K562 (cell line): ENCODE data around the gene TTC32. TPM values are rescaled to one million over a fixed set of nuclear protein-coding genes. Genes with fewer than 3 reads are reported as not detected.

Source experiments
- ATAC-seq: fragments of 200-7000 bp; cut with Tn5 transposase; 3 replicates; pipeline ENCODE4 v1.9.1; 2020; ENCODE audit warnings: moderate library complexity
- BruUV-seq: library from RNA; stranded (reverse); fragments of 400-500 nt; replicated peaks from 2 replicates; lab custom pipeline; 2021; lab: Mats Ljungman, UMichigan
- CTCF ChIA-PET: fragments of 300-600 bp; formaldehyde crosslinking; extraction: SDS; loops from one replicate; lab custom pipeline; 2021; ENCODE audit warnings: low intra/inter-chr PET ratio; lab: Yijun Ruan, JAX
- POLR2A ChIA-PET: fragments of 300-600, 350-650 bp; sonication (Branson Sonifier 250); formaldehyde crosslinking; extraction: SDS; loops from one replicate; lab custom pipeline; 2021; ENCODE audit warnings: antibody characterized with exemption, inconsistent platforms; lab: Yijun Ruan, JAX
- DNase-seq, 4 experiments: peaks; one replicate each; pipeline versions ENCODE4 v3.0.0 to v3.0.0-alpha.2; 2011 to 2018; ENCODE audit warnings: low spot score in 3 of 4, mixed read lengths in 3 of 4; ENCODE audit errors: extremely low read depth in 1 of 4
- FAIRE-seq: peaks from 2 replicates; lab custom pipeline; 2011; peaks lifted over from hg19 to GRCh38; lab: Jason Lieb, UNC
- H2AFZ ChIP-seq: 2 replicates; pipeline ENCODE4 v1.6.0; 2011; ENCODE audit warnings: low read depth, low read length, control low read depth, inconsistent platforms
- H3K27ac ChIP-seq: fragments of 200-600 bp; 3 replicates; pipeline ENCODE4 v1.8.0; 2011; ENCODE audit warnings: low read depth, mild to moderate bottlenecking, control low read depth, inconsistent platforms, low read length, moderate library complexity, mixed read lengths; ENCODE audit errors: extremely low read depth
- H3K27me3 ChIP-seq, 2 experiments: fragments of 300-600 bp in 1 of 2; 2 replicates in 1 of 2; 3 replicates in 1 of 2; pipeline versions ENCODE4 v1.6.0 to v1.8.0; 2011; ENCODE audit warnings: inconsistent platforms in 2 of 2, low read length in 2 of 2, mild to moderate bottlenecking in 1 of 2, mixed read lengths in 1 of 2, moderate library complexity in 1 of 2; ENCODE audit not compliant: control insufficient read depth in 2 of 2, insufficient read depth in 2 of 2
- H3K36me3 ChIP-seq: fragments of 300-600 bp; 3 replicates; pipeline ENCODE4 v1.8.0; 2011; ENCODE audit warnings: mild to moderate bottlenecking, low read length, inconsistent platforms; ENCODE audit not compliant: control insufficient read depth, insufficient read depth
- H3K4me1 ChIP-seq, 2 experiments: fragments of 200-600 bp in 1 of 2; replicated peaks in 1 of 2; 2 replicates in 1 of 2; 3 replicates in 1 of 2; pipeline versions ENCODE4 v1.5.1 to v1.8.0; 2011; ENCODE audit warnings: inconsistent platforms in 2 of 2, low read length in 2 of 2, mild to moderate bottlenecking in 1 of 2, mixed read lengths in 1 of 2, moderate library complexity in 1 of 2; ENCODE audit not compliant: control insufficient read depth in 2 of 2, insufficient read depth in 2 of 2
- H3K4me2 ChIP-seq: 2 replicates; pipeline ENCODE4 v1.6.1; 2011; ENCODE audit warnings: low read length, control low read depth, inconsistent platforms, mixed read lengths; ENCODE audit not compliant: insufficient read depth
- H3K4me3 ChIP-seq: fragments of 200-600 bp; sonication (generic), shearing (Covaris generic); 2 replicates; pipeline ENCODE4 v1.5.1; 2016; ENCODE audit warnings: control low read depth, inconsistent platforms
- H3K79me2 ChIP-seq: fragments of 200-600 bp; 3 replicates; pipeline ENCODE4 v1.8.0; 2011; ENCODE audit warnings: low read length, inconsistent platforms; ENCODE audit not compliant: control insufficient read depth, insufficient read depth
- H3K9ac ChIP-seq, 2 experiments: 2 replicates each; pipeline versions ENCODE4 v1.6.0 to v1.6.1; 2011; ENCODE audit warnings: low read depth in 2 of 2, low read length in 2 of 2, control low read depth in 1 of 2, inconsistent platforms in 1 of 2, mild to moderate bottlenecking in 1 of 2, mixed read lengths in 1 of 2; ENCODE audit not compliant: insufficient read depth in 1 of 2
- H3K9me1 ChIP-seq: one replicate; pipeline ENCODE4 v1.6.0; 2011; ENCODE audit warnings: inconsistent platforms, mild to moderate bottlenecking, low read length, moderate library complexity; ENCODE audit not compliant: control insufficient read depth, insufficient read depth
- H3K9me3 ChIP-seq: replicated peaks from 2 replicates; pipeline ENCODE4 v1.5.1; 2011; ENCODE audit warnings: low read depth, low read length, inconsistent platforms; ENCODE audit not compliant: control insufficient read depth, insufficient read depth
- H4K20me1 ChIP-seq: replicated peaks from 2 replicates; pipeline ENCODE4 v1.6.1; 2011; ENCODE audit warnings: low read length, inconsistent platforms, mixed read lengths; ENCODE audit not compliant: control insufficient read depth, insufficient read depth
- CC2D1A ChIP-seq: fragments of 450-650 bp; IDR thresholded peaks from 2 replicates; pipeline ENCODE4 v1.6.1; 2017; ENCODE audit warnings: mild to moderate bottlenecking
- COPS2 ChIP-seq: fragments of 450-650 bp; conservative IDR thresholded peaks from 2 replicates; pipeline ENCODE4 v1.6.1; 2016; ENCODE audit warnings: mild to moderate bottlenecking, moderate library complexity
- FIP1L1 ChIP-seq: fragments of 200-400 bp; formaldehyde crosslinking; IDR thresholded peaks from 2 replicates; pipeline ENCODE4 v1.6.1; 2018; ENCODE audit warnings: mild to moderate bottlenecking, low read depth, low read length; ENCODE audit not compliant: poor library complexity, severe bottlenecking
- FOXA1 ChIP-seq: fragments of 450-650 bp; IDR thresholded peaks from 2 replicates; pipeline ENCODE4 v1.6.1; 2016; ENCODE audit warnings: mild to moderate bottlenecking, borderline replicate concordance
- SIX5 ChIP-seq, 2 experiments: IDR thresholded peaks; 2 replicates each; pipeline ENCODE4 v1.6.1; 2011; ENCODE audit warnings: low read length in 2 of 2, borderline replicate concordance in 1 of 2, low read depth in 1 of 2, mild to moderate bottlenecking in 1 of 2, moderate library complexity in 1 of 2; ENCODE audit not compliant: insufficient read depth in 1 of 2
- ZNF57 ChIP-seq: fragments of 450-650 bp; formaldehyde crosslinking; IDR thresholded peaks from 2 replicates; pipeline ENCODE4 v1.4.0; 2020; ENCODE audit warnings: mild to moderate bottlenecking, moderate library complexity
- WGBS: fragments of 100-300 bp; shearing (Covaris generic); methylation state at CpG from one replicate; pipeline ENCODE4 v1.1.6; 2016; ENCODE audit warnings: low coverage, mixed read lengths; ENCODE audit not compliant: insufficient coverage; ENCODE audit errors: missing lambda C conversion rate; 5-methylcytosine and 5-hydroxymethylcytosine counted together
- in situ Hi-C: fragments of 300-500 bp; cut with MboI; formaldehyde crosslinking; loops from 4 replicates; pipeline ENCODE4 v1.15.0; 2018; ENCODE audit warnings: inconsistent platforms, mixed read lengths
- intact Hi-C: fragments of 100-400 bp; cut with micrococcal nuclease; formaldehyde crosslinking; loops from 2 replicates; pipeline ENCODE4 v1.14.2; 2022
- polyA plus RNA-seq, 8 experiments: library from polyadenylated mRNA; depleted of rRNA in 4 of 8; stranded (reverse) in 5 of 8; unstranded in 3 of 8; fragments of >200 nt; fragmentation: Nextera tagmentation in 2 of 8; fragmentation: Illumina TruSeq in 1 of 8; extraction: Ambion mirVana in 2 of 8; extraction: Trizol in 1 of 8; gene quantifications; 2 replicates each; pipeline versions ENCODE4 v1.2.1 to v1.2.3, GENCODE V29; 2011 to 2014; ENCODE audit warnings: inconsistent platforms in 1 of 8, missing spikeins in 1 of 8
- total RNA-seq, 7 experiments: library from RNA; depleted of rRNA in 6 of 7; stranded (reverse); fragments of >200 nt in 6 of 7; fragmentation: Illumina TruSeq in 2 of 7; extraction: Trizol in 2 of 7; gene quantifications; 2 replicates each; pipeline versions ENCODE4 v1.2.1 to v1.2.3, GENCODE V29; 2011 to 2021; ENCODE audit warnings: low replicate concordance in 1 of 7
- TF ChIP-seq, protein P1 (sequence below): fragments of 250-450 bp; sonication (Bioruptor Pico); IDR thresholded peaks from 2 replicates; pipeline ENCODE4 v1.4.0; 2020
- TF ChIP-seq, protein P2 (sequence below): fragments of 250-450 bp; sonication (Bioruptor Pico); IDR thresholded peaks from 2 replicates; pipeline ENCODE4 v1.4.0; 2020; ENCODE audit warnings: mild to moderate bottlenecking, moderate library complexity
- TF ChIP-seq, protein P3 (sequence below): fragments of 250-450 bp; sonication (Bioruptor Pico); IDR thresholded peaks from 2 replicates; pipeline ENCODE4 v1.5.0; 2021; ENCODE audit warnings: mild to moderate bottlenecking, moderate library complexity

Gene TTC32
- total and polyA plus RNA-seq, 9 of the 15 experiments (the other 6 are each of a cell fraction or from before 2014, with no cell fraction given): 27.6 to 71.4 (median 52.6) TPM

DNA sequence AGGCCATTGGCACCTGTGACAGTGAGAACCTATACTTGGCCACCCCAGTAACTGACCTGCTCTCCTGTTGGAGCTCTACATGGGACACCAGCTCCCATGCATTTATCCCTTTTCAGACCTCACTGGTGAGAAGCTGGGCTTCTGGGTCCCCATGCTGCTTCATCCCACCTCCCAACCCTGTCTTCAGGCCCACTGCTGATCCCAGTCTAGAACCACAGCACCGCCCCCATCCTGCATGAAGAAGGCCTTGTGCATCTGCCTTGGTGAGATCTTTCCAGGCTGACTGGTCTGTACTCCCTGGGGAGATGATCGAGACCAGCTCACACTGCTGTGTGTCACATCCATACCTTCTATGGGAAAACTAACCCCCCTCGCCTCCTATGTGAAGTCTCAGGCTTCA, 22.7 kb downstream of the TTC32 start:
- no peaks in the 10 kb centered on the region for H3K36me3 ChIP-seq
- intact Hi-C loops: no loop called here
- BruUV-seq: no TSS peak
- no peaks in the 10 kb centered on the region for H3K9me1 ChIP-seq
- DNase-seq (no peak), ATAC-seq (no peak), FAIRE-seq (no peak)
- H3K9ac ChIP-seq: no peak overlapping the region
- no peak overlapping the region for H3K27ac ChIP-seq
- H4K20me1 ChIP-seq: no peaks in the 10 kb centered on the region
- 0 out of 5 replicates have a peak, but pooled peaks cover 0 to 5% of the 10 kb centered on the region in 2 experiments for H3K27me3 ChIP-seq
- no peak overlapping the region for H3K4me2 ChIP-seq
- no peaks in the 10 kb centered on the region for H3K9me3 ChIP-seq
- H2AFZ ChIP-seq: no peak overlapping the region
- H3K79me2 ChIP-seq: no peaks in the 10 kb centered on the region
- ChIA-PET POLR2A (interaction anchor here (0.8 to 0.9 kb wide), 2 partner anchors 26 to 1347 kb away, joined by 3 read pairs; no protein-coding TSS in a partner anchor), CTCF (no interaction called here)
- in situ Hi-C loops: no loop called here
- WGBS: 23% methylated on average over 3 of the region's 3 CpGs
- no peaks in the 10 kb centered on the region for H3K4me1 ChIP-seq
- no peak for TF ChIP-seq COPS2
- no peak for TF ChIP-seq SIX5 (IDR thresholded peaks at IDR 0.05; ENCODE audit: borderline replicate concordance in 1 of 2, insufficient read depth in 1 of 2, low read depth in 1 of 2, low read length in 2 of 2)
- TF ChIP-seq FOXA1: no peak
- TF ChIP-seq, protein P1, sequence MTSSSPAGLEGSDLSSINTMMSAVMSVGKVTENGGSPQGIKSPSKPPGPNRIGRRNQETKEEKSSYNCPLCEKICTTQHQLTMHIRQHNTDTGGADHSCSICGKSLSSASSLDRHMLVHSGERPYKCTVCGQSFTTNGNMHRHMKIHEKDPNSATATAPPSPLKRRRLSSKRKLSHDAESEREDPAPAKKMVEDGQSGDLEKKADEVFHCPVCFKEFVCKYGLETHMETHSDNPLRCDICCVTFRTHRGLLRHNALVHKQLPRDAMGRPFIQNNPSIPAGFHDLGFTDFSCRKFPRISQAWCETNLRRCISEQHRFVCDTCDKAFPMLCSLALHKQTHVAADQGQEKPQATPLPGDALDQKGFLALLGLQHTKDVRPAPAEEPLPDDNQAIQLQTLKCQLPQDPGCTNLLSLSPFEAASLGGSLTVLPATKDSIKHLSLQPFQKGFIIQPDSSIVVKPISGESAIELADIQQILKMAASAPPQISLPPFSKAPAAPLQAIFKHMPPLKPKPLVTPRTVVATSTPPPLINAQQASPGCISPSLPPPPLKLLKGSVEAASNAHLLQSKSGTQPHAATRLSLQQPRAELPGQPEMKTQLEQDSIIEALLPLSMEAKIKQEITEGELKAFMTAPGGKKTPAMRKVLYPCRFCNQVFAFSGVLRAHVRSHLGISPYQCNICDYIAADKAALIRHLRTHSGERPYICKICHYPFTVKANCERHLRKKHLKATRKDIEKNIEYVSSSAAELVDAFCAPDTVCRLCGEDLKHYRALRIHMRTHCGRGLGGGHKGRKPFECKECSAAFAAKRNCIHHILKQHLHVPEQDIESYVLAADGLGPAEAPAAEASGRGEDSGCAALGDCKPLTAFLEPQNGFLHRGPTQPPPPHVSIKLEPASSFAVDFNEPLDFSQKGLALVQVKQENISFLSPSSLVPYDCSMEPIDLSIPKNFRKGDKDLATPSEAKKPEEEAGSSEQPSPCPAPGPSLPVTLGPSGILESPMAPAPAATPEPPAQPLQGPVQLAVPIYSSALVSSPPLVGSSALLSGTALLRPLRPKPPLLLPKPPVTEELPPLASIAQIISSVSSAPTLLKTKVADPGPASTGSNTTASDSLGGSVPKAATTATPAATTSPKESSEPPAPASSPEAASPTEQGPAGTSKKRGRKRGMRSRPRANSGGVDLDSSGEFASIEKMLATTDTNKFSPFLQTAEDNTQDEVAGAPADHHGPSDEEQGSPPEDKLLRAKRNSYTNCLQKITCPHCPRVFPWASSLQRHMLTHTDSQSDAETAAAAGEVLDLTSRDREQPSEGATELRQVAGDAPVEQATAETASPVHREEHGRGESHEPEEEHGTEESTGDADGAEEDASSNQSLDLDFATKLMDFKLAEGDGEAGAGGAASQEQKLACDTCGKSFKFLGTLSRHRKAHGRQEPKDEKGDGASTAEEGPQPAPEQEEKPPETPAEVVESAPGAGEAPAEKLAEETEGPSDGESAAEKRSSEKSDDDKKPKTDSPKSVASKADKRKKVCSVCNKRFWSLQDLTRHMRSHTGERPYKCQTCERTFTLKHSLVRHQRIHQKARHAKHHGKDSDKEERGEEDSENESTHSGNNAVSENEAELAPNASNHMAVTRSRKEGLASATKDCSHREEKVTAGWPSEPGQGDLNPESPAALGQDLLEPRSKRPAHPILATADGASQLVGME (CRISPR knock-in tag): no peak
- TF ChIP-seq FIP1L1: no peak
- TF ChIP-seq, protein P2, sequence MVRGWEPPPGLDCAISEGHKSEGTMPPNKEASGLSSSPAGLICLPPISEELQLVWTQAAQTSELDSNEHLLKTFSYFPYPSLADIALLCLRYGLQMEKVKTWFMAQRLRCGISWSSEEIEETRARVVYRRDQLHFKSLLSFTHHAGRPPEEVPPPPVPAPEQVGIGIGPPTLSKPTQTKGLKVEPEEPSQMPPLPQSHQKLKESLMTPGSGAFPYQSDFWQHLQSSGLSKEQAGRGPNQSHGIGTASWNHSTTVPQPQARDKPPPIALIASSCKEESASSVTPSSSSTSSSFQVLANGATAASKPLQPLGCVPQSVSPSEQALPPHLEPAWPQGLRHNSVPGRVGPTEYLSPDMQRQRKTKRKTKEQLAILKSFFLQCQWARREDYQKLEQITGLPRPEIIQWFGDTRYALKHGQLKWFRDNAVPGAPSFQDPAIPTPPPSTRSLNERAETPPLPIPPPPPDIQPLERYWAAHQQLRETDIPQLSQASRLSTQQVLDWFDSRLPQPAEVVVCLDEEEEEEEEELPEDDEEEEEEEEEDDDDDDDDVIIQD: no peak
- no peak for TF ChIP-seq CC2D1A
- TF ChIP-seq, protein P3, sequence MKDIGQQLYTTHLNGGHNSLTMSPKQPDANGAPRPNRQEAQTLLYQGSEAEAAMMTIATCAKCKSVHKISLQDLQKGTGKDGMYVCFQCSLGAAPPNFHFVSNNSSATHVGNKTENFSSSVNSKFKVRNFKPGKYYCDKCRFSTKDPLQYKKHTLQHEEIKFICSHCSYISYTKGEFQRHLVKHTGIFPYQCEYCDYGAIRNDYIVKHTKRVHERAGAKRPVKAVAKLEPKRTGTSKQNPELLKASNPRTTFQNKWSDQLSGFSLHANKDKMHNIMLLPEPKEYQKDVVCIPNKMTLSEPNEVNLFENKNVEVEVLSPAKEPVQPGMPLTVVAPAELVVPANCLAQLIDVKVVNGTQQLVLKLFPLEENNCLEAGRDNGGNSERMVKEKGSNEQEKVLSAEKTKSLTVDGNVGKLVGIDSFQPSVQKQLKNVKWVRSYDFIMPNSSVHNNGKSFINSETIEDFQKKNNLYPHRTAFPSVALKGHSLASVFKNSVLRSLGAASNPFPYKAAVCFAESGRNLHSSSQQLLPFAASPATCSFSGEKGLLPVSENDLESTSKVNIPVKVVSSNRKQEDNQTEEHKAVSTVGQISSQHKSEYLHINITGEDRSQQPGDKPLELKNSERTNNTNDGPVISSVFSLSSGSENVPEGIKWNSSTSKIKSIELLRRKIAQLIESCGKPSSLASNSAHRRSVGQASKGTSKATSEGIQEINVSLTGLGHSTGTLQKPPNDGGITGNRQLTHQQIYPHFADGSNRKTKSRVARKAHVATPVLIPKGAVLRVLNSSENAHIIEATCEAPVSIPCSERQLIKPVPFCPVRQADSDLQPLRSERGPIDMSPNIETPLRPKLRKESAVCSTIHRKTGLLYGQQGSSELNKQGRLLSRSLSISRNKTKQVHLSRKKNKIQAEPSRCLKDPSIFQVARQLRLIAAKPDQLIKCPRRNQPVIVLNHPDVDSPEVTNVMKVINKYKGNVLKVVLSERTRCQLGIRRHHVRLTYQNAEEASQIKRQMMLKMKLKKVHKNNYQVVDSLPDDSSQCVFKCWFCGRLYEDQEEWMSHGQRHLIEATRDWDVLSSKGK (CRISPR knock-in tag): no peak
- TF ChIP-seq ZNF57: no peak
- no peak overlapping the region for H3K4me3 ChIP-seq
